NCI-H1694 (cell line): Measurements from ENCODE around the gene RAB11FIP4.
"Not testable (repeated sequence)": the region's sequence is repeated elsewhere in the genome, so short reads cannot be mapped to it uniquely, and the experiment has no call there.

Experiments
- DNase-seq: peaks from one replicate; lab custom pipeline; 2025; lab: John Stamatoyannopoulos, UW

The RAB11FIP4 gene

GRCh38 chr17:31391496-31391949 lies at the start of gene RAB11FIP4:
Gene RAB11FIP4, plus strand, starts transcription at chr17:31391675. Its CDS starts 178 bp downstream, at chr17:31391853.
- DNase-seq: no peak

- not testable (repeated sequence) for DNase-seq
Observed at GRCh38 chr17:31345191-31345747, 46.2 kb upstream of the RAB11FIP4 start.

GRCh38 chr17:31349454-31349853 lies 42.0 kb upstream of the RAB11FIP4 start:
- no peak for DNase-seq

- DNase-seq: no peak
Observed at GRCh38 chr17:31355935-31356334, 35.5 kb upstream of the RAB11FIP4 start.

GRCh38 chr17:31357091-31357490 lies 34.4 kb upstream of the RAB11FIP4 start:
- no peak for DNase-seq

GRCh38 chr17:31357839-31358394 lies 33.6 kb upstream of the RAB11FIP4 start:
- DNase-seq: no peak

- DNase-seq: no peak
Observed at GRCh38 chr17:31364012-31364411, 27.5 kb upstream of the RAB11FIP4 start.

- DNase-seq: no peak
Observed at GRCh38 chr17:31366088-31366487, 25.4 kb upstream of the RAB11FIP4 start.

GRCh38 chr17:31369266-31369665 lies 22.2 kb upstream of the RAB11FIP4 start:
- no peak for DNase-seq

GRCh38 chr17:31371511-31372097 lies 19.9 kb upstream of the RAB11FIP4 start:
- DNase-seq: no peak

- peak; percentile 44 for DNase-seq
Observed at GRCh38 chr17:31373150-31374093, 18.1 kb upstream of the RAB11FIP4 start.

- DNase-seq: no peak
Observed at GRCh38 chr17:31374094-31374447, 17.4 kb upstream of the RAB11FIP4 start.

- no peak for DNase-seq
Observed at GRCh38 chr17:31374503-31374902, 17.0 kb upstream of the RAB11FIP4 start.

- DNase-seq: no peak
Observed at GRCh38 chr17:31378638-31379037, 12.8 kb upstream of the RAB11FIP4 start.

- DNase-seq: no peak
Observed at GRCh38 chr17:31379597-31380205, 11.8 kb upstream of the RAB11FIP4 start.

- no peak for DNase-seq
Observed at GRCh38 chr17:31381165-31381668, 10.3 kb upstream of the RAB11FIP4 start.

GRCh38 chr17:31382668-31383275 lies 8.7 kb upstream of the RAB11FIP4 start:
- DNase-seq: not testable (repeated sequence)

GRCh38 chr17:31383488-31383887 lies 8.0 kb upstream of the RAB11FIP4 start:
- not testable (repeated sequence) for DNase-seq

- no peak for DNase-seq
Observed at GRCh38 chr17:31385428-31386285, 5.8 kb upstream of the RAB11FIP4 start.

GRCh38 chr17:31386542-31387075 lies 4.9 kb upstream of the RAB11FIP4 start:
- no peak for DNase-seq
